A549 (cell line): Measurements from ENCODE around the gene KLHL8.

Experiments
- MAFK ChIP-seq: fragments of 450-650 bp; IDR thresholded peaks from 2 replicates; pipeline ENCODE4 v1.6.1; 2014; ENCODE audit not compliant: partially characterized antibody
- MYC ChIP-seq: IDR thresholded peaks from 2 replicates; pipeline ENCODE4 v1.6.1; 2012; ENCODE audit warnings: mild to moderate bottlenecking, inconsistent platforms, low read length, improper control_type of control experiment, borderline replicate concordance
- POLR2A ChIP-seq: IDR thresholded peaks from 2 replicates; pipeline ENCODE4 v1.6.1; 2012; ENCODE audit warnings: mild to moderate bottlenecking, low read length
- TF ChIP-seq, protein P1 (sequence below): fragments of 200-600 bp; sonication (generic); IDR thresholded peaks from 2 replicates; pipeline ENCODE4 v1.6.1; 2016; ENCODE audit warnings: antibody characterized with exemption, mild to moderate bottlenecking, moderate library complexity
- TF ChIP-seq, protein P2 (sequence below): fragments of >200 bp; sonication (Bioruptor Twin); formaldehyde crosslinking; IDR thresholded peaks from 3 replicates; pipeline ENCODE4 v1.5.1; 2016
- TF ChIP-seq, protein P3 (sequence below): IDR thresholded peaks from 2 replicates; pipeline ENCODE4 v1.6.1; 2012

DNA sequence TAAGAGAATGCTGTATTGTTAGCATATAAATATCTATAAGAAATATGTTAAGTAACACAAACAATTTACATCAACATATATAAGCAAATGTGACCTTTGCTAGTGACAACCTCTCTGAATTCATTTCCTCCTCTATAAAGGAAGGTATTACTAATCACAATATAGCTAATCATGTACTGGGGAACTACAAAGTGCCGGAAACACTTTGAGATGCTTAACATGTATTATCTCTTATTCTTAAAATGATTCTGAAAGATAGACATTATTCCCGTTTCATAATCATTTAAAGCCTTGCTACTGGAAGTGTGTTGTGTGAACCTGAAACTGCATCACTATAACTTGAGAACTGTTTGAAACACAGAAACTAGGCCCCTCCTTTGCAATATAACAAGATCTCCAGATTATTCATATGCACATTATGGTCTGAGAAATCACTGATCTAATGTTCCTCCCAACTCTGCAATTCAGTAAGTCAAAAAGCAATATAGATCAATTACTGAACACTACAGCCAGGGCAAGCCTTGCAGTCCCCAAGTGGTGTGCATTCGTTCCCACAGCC is 54.0 kb downstream of the KLHL8 start:
- TF ChIP-seq, protein P1, sequence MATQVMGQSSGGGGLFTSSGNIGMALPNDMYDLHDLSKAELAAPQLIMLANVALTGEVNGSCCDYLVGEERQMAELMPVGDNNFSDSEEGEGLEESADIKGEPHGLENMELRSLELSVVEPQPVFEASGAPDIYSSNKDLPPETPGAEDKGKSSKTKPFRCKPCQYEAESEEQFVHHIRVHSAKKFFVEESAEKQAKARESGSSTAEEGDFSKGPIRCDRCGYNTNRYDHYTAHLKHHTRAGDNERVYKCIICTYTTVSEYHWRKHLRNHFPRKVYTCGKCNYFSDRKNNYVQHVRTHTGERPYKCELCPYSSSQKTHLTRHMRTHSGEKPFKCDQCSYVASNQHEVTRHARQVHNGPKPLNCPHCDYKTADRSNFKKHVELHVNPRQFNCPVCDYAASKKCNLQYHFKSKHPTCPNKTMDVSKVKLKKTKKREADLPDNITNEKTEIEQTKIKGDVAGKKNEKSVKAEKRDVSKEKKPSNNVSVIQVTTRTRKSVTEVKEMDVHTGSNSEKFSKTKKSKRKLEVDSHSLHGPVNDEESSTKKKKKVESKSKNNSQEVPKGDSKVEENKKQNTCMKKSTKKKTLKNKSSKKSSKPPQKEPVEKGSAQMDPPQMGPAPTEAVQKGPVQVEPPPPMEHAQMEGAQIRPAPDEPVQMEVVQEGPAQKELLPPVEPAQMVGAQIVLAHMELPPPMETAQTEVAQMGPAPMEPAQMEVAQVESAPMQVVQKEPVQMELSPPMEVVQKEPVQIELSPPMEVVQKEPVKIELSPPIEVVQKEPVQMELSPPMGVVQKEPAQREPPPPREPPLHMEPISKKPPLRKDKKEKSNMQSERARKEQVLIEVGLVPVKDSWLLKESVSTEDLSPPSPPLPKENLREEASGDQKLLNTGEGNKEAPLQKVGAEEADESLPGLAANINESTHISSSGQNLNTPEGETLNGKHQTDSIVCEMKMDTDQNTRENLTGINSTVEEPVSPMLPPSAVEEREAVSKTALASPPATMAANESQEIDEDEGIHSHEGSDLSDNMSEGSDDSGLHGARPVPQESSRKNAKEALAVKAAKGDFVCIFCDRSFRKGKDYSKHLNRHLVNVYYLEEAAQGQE: no peak
- TF ChIP-seq POLR2A (no peak), MAFK (no peak), MYC (no peak)
- TF ChIP-seq, protein P2, sequence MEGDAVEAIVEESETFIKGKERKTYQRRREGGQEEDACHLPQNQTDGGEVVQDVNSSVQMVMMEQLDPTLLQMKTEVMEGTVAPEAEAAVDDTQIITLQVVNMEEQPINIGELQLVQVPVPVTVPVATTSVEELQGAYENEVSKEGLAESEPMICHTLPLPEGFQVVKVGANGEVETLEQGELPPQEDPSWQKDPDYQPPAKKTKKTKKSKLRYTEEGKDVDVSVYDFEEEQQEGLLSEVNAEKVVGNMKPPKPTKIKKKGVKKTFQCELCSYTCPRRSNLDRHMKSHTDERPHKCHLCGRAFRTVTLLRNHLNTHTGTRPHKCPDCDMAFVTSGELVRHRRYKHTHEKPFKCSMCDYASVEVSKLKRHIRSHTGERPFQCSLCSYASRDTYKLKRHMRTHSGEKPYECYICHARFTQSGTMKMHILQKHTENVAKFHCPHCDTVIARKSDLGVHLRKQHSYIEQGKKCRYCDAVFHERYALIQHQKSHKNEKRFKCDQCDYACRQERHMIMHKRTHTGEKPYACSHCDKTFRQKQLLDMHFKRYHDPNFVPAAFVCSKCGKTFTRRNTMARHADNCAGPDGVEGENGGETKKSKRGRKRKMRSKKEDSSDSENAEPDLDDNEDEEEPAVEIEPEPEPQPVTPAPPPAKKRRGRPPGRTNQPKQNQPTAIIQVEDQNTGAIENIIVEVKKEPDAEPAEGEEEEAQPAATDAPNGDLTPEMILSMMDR: no peak
- TF ChIP-seq, protein P3, sequence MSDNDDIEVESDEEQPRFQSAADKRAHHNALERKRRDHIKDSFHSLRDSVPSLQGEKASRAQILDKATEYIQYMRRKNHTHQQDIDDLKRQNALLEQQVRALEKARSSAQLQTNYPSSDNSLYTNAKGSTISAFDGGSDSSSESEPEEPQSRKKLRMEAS: no peak
